GM23338 (cell line): Measurements from ENCODE around the gene ZFHX2. TPM values are rescaled to one million over a fixed set of nuclear protein-coding genes. Genes with fewer than 3 reads are reported as not detected.

Experiments
- ATAC-seq: fragments of 200-7000 bp; cut with Tn5 transposase; 3 replicates; pipeline ENCODE4 v1.9.1; 2020
- DNase-seq: peaks from one replicate; pipeline ENCODE4 v3.0.0-alpha.2; 2015; ENCODE audit warnings: low spot score
- H2AFZ ChIP-seq: fragments of 200-600 bp; sonication (generic); 2 replicates; pipeline ENCODE4 v1.8.0; 2016; ENCODE audit warnings: antibody characterized with exemption, mild to moderate bottlenecking, moderate library complexity
- H3F3A ChIP-seq: fragments of 200-600 bp; sonication (generic); replicated peaks from 2 replicates; pipeline ENCODE4 v1.8.0; 2017; ENCODE audit warnings: antibody characterized with exemption, mixed run types, low read depth
- H3K27ac ChIP-seq: fragments of 200-600 bp; sonication (generic); 2 replicates; pipeline ENCODE4 v1.6.1; 2016; ENCODE audit warnings: low read depth
- H3K27me3 ChIP-seq: fragments of 200-600 bp; sonication (generic); 2 replicates; pipeline ENCODE4 v1.8.0; 2016; ENCODE audit warnings: mild to moderate bottlenecking, mixed run types, moderate library complexity; ENCODE audit not compliant: insufficient read depth
- H3K36me3 ChIP-seq: fragments of 200-600 bp; sonication (generic); 2 replicates; pipeline ENCODE4 v1.8.0; 2016; ENCODE audit warnings: mild to moderate bottlenecking; ENCODE audit not compliant: insufficient read depth
- H3K4me1 ChIP-seq: fragments of 200-600 bp; sonication (generic); 2 replicates; pipeline ENCODE4 v1.8.0; 2016; ENCODE audit warnings: mild to moderate bottlenecking, moderate library complexity; ENCODE audit not compliant: insufficient read depth
- H3K4me2 ChIP-seq: fragments of 200-600 bp; sonication (generic); 2 replicates; pipeline ENCODE4 v1.7.1; 2017; ENCODE audit warnings: mixed run types
- H3K4me3 ChIP-seq: fragments of 200-600 bp; sonication (generic); 2 replicates; pipeline ENCODE4 v1.6.1; 2016; ENCODE audit warnings: mixed run types
- H3K79me2 ChIP-seq: fragments of 200-600 bp; sonication (generic); replicated peaks from 2 replicates; pipeline ENCODE4 v1.8.0; 2017; ENCODE audit warnings: mild to moderate bottlenecking; ENCODE audit not compliant: insufficient read depth
- H3K9me2 ChIP-seq: fragments of 200-600 bp; sonication (generic); 2 replicates; pipeline ENCODE4 v1.8.0; 2017; ENCODE audit not compliant: insufficient read depth
- H4K20me1 ChIP-seq: fragments of 200-600 bp; sonication (generic); replicated peaks from 2 replicates; pipeline ENCODE4 v1.8.0; 2017; ENCODE audit warnings: mild to moderate bottlenecking; ENCODE audit not compliant: insufficient read depth
- H3K27ac Mint-ChIP-seq: 2 replicates; pipeline ENCODE4 v1.8.0; 2020; ENCODE audit warnings: inconsistent platforms, mild to moderate bottlenecking, moderate library complexity, mixed read lengths
- H3K27me3 Mint-ChIP-seq: 3 replicates; pipeline ENCODE4 v1.8.0; 2022; ENCODE audit warnings: low read depth, mild to moderate bottlenecking, moderate library complexity, mixed read lengths, inconsistent platforms; ENCODE audit not compliant: insufficient read depth, poor library complexity
- H3K36me3 Mint-ChIP-seq: 3 replicates; pipeline ENCODE4 v1.8.0; 2021; ENCODE audit warnings: low read depth, mild to moderate bottlenecking, inconsistent platforms, moderate library complexity, mixed read lengths
- H3K4me1 Mint-ChIP-seq: 3 replicates; pipeline ENCODE4 v1.8.0; 2020; ENCODE audit warnings: mild to moderate bottlenecking, inconsistent platforms, mixed read lengths
- H3K4me3 Mint-ChIP-seq: 3 replicates; pipeline ENCODE4 v1.8.0; 2021; ENCODE audit warnings: moderate library complexity, mild to moderate bottlenecking, inconsistent platforms, mixed read lengths
- H3K9me3 Mint-ChIP-seq: 3 replicates; pipeline ENCODE4 v1.8.0; 2020; ENCODE audit warnings: moderate library complexity, mild to moderate bottlenecking, inconsistent platforms, mixed read lengths
- ETS1 ChIP-seq: IDR thresholded peaks from 2 replicates; pipeline ENCODE4 v1.6.1; 2016; ENCODE audit warnings: antibody characterized with exemption
- EZH2 ChIP-seq: fragments of 200-600 bp; sonication (generic); IDR thresholded peaks from one replicate; pipeline ENCODE4 v1.8.0; 2017; ENCODE audit warnings: antibody characterized with exemption, mild to moderate bottlenecking, low read depth; ENCODE audit not compliant: unreplicated experiment
- EZH2phosphoT487 ChIP-seq: fragments of 200-600 bp; sonication (generic); IDR thresholded peaks from one replicate; pipeline ENCODE4 v1.8.1; 2018; ENCODE audit warnings: antibody characterized with exemption; ENCODE audit not compliant: unreplicated experiment
- JUNB ChIP-seq: IDR thresholded peaks from one replicate; pipeline ENCODE4 v1.6.1; 2016; ENCODE audit warnings: antibody characterized with exemption; ENCODE audit not compliant: unreplicated experiment
- NANOG ChIP-seq: IDR thresholded peaks from 2 replicates; pipeline ENCODE4 v1.6.1; 2016; ENCODE audit warnings: antibody characterized with exemption, borderline replicate concordance
- POLR2AphosphoS5 ChIP-seq: IDR thresholded peaks from 2 replicates; pipeline ENCODE4 v1.6.1; 2016; ENCODE audit warnings: antibody characterized with exemption, low read depth
- REST ChIP-seq: IDR thresholded peaks from one replicate; pipeline ENCODE4 v1.6.1; 2018; ENCODE audit warnings: antibody characterized with exemption; ENCODE audit not compliant: unreplicated experiment
- STAT1 ChIP-seq: IDR thresholded peaks from one replicate; pipeline ENCODE4 v1.6.1; 2016; ENCODE audit warnings: antibody characterized with exemption; ENCODE audit not compliant: unreplicated experiment
- ZNF331 ChIP-seq: fragments of 250-450 bp; sonication (Bioruptor Pico); IDR thresholded peaks from 2 replicates; pipeline ENCODE4 v1.5.0; 2020; ENCODE audit warnings: low read depth, mild to moderate bottlenecking, moderate library complexity
- ZNF462 ChIP-seq: fragments of 250-450 bp; sonication (Bioruptor Pico); IDR thresholded peaks from 2 replicates; pipeline ENCODE4 v1.5.0; 2020; ENCODE audit warnings: mild to moderate bottlenecking, moderate library complexity
- polyA plus RNA-seq: library from polyadenylated mRNA; unstranded; fragments of >200 nt; fragmentation: Nextera tagmentation; extraction: Ambion mirVana; gene quantifications from 2 replicates; pipeline ENCODE4 v1.2.1, GENCODE V29; 2016
- total RNA-seq: library from RNA; depleted of rRNA; stranded (reverse); fragments of >200 nt; shearing (Covaris generic); gene quantifications from 2 replicates; pipeline ENCODE4 v1.2.3, GENCODE V29; 2014

ZFHX2 gene
- total and polyA plus RNA-seq, 2 experiments from 2014 or later, result 11.6 to 18.5 TPM

GRCh38 chr14:23579311-23579630 lies 27.7 kb upstream of the ZFHX2 start (continued):
- no peak for TF ChIP-seq REST
- TF ChIP-seq EZH2, result no peak
- TF ChIP-seq STAT1, result no peak
- TF ChIP-seq POLR2AphosphoS5, result no peak
- TF ChIP-seq NANOG, result no peak

- peaks cover 15% of the 10 kb centered on the region; the same call in 1 of the 2 replicates for H3F3A ChIP-seq
- H4K20me1 ChIP-seq, result peaks cover 16% of the 10 kb centered on the region
- H3K27me3 ChIP-seq, result peaks cover 32% of the 10 kb centered on the region
- peak; percentile 12 for ATAC-seq
- H3K27ac Mint-ChIP-seq, result no peak within 1 kb of the TSS; the same call in 1 of the 2 replicates
- H3K4me3 ChIP-seq, result peak within 1 kb of the TSS; percentile 90
- no peaks in the 10 kb centered on the region for H3K9me2 ChIP-seq
- peaks cover 4% of the 10 kb centered on the region for H3K9me3 Mint-ChIP-seq
- peak within 1 kb of the TSS; percentile 78; the same call in 1 of the 2 replicates for H2AFZ ChIP-seq
- peaks cover 31% of the 10 kb centered on the region for H3K27me3 Mint-ChIP-seq
- peaks cover 10% of the 10 kb centered on the region for H3K79me2 ChIP-seq
- DNase-seq, result peak; percentile 79
- peak within 1 kb of the TSS; percentile 86 for H3K4me3 Mint-ChIP-seq
- 0 out of 2 replicates have a peak within 1 kb of the TSS, but pooled peaks have one; percentile 68 for H3K27ac ChIP-seq
- peak within 1 kb of the TSS; percentile 98 for H3K4me2 ChIP-seq
- peaks cover 24% of the 10 kb centered on the region for H3K4me1 Mint-ChIP-seq
- H3K36me3 ChIP-seq, result no peaks in the 10 kb centered on the region
- peaks cover 15% of the 10 kb centered on the region for H3K4me1 ChIP-seq
- peaks cover 11% of the 10 kb centered on the region for H3K36me3 Mint-ChIP-seq
- no peak for TF ChIP-seq ZNF462 (CRISPR knock-in tag)
- TF ChIP-seq ETS1, result no peak
- TF ChIP-seq ZNF331 (CRISPR knock-in tag), result no peak
- TF ChIP-seq EZH2phosphoT487, result no peak
- no peak for TF ChIP-seq REST
- TF ChIP-seq JUNB, result no peak
- TF ChIP-seq STAT1, result no peak
Observed at GRCh38 chr14:23578560-23579310, 27.2 kb upstream of the ZFHX2 start, which contains the start of gene JPH4. JPH4 (minus strand) TSS chr14:23578790; CDS start chr14:23577453, 1,337 bp downstream.
